GM23338 (cell line): ENCODE results near the gene HINT2.

Source experiments
- CREB1 ChIP-seq: fragments of 250-450 bp; sonication (Bioruptor Pico); IDR thresholded peaks from 2 replicates; pipeline ENCODE4 v1.5.0; 2020; ENCODE audit warnings: low read depth, mild to moderate bottlenecking, moderate library complexity
- CTCF ChIP-seq, 2 experiments: fragments of 200-600 bp in 1 of 2; sonication (generic) in 1 of 2; conservative IDR thresholded peaks; 2 replicates each; pipeline versions ENCODE4 v1.5.1 to v1.6.1; 2016 to 2017; ENCODE audit warnings: antibody characterized with exemption in 2 of 2, low read depth in 2 of 2, mild to moderate bottlenecking in 2 of 2, moderate library complexity in 1 of 2
- ETS1 ChIP-seq: IDR thresholded peaks from 2 replicates; pipeline ENCODE4 v1.6.1; 2016; ENCODE audit warnings: antibody characterized with exemption
- EZH2 ChIP-seq: fragments of 200-600 bp; sonication (generic); IDR thresholded peaks from one replicate; pipeline ENCODE4 v1.8.0; 2017; ENCODE audit warnings: antibody characterized with exemption, mild to moderate bottlenecking, low read depth; ENCODE audit not compliant: unreplicated experiment
- EZH2phosphoT487 ChIP-seq: fragments of 200-600 bp; sonication (generic); IDR thresholded peaks from one replicate; pipeline ENCODE4 v1.8.1; 2018; ENCODE audit warnings: antibody characterized with exemption; ENCODE audit not compliant: unreplicated experiment
- JUNB ChIP-seq: IDR thresholded peaks from one replicate; pipeline ENCODE4 v1.6.1; 2016; ENCODE audit warnings: antibody characterized with exemption; ENCODE audit not compliant: unreplicated experiment
- NANOG ChIP-seq: IDR thresholded peaks from 2 replicates; pipeline ENCODE4 v1.6.1; 2016; ENCODE audit warnings: antibody characterized with exemption, borderline replicate concordance
- POLR2AphosphoS5 ChIP-seq: IDR thresholded peaks from 2 replicates; pipeline ENCODE4 v1.6.1; 2016; ENCODE audit warnings: antibody characterized with exemption, low read depth
- REST ChIP-seq: IDR thresholded peaks from one replicate; pipeline ENCODE4 v1.6.1; 2018; ENCODE audit warnings: antibody characterized with exemption; ENCODE audit not compliant: unreplicated experiment
- STAT1 ChIP-seq: IDR thresholded peaks from one replicate; pipeline ENCODE4 v1.6.1; 2016; ENCODE audit warnings: antibody characterized with exemption; ENCODE audit not compliant: unreplicated experiment
- ZNF114 ChIP-seq: fragments of 250-450 bp; sonication (Bioruptor Pico); IDR thresholded peaks from 2 replicates; pipeline ENCODE4 v1.5.0; 2020; ENCODE audit warnings: mild to moderate bottlenecking, moderate library complexity
- ZNF331 ChIP-seq: fragments of 250-450 bp; sonication (Bioruptor Pico); IDR thresholded peaks from 2 replicates; pipeline ENCODE4 v1.5.0; 2020; ENCODE audit warnings: low read depth, mild to moderate bottlenecking, moderate library complexity
- ZNF462 ChIP-seq: fragments of 250-450 bp; sonication (Bioruptor Pico); IDR thresholded peaks from 2 replicates; pipeline ENCODE4 v1.5.0; 2020; ENCODE audit warnings: mild to moderate bottlenecking, moderate library complexity

GRCh38 chr9:35776018-35776417 lies 38.8 kb downstream of the HINT2 start:
- TF ChIP-seq CTCF (conservative IDR thresholded peaks at IDR 0.05; ENCODE audit: low read depth in 2 of 2) (no peak), POLR2AphosphoS5 (no peak), REST (no peak), EZH2phosphoT487 (no peak), EZH2 (no peak), NANOG (no peak), ZNF331 (CRISPR knock-in tag) (no peak), STAT1 (no peak), ETS1 (no peak), CREB1 (CRISPR knock-in tag) (no peak), ZNF114 (CRISPR knock-in tag) (no peak), JUNB (no peak), ZNF462 (no peak)
